Stomach (tissue), 9 donors: ENCODE results near the gene ASXL2. TPM values are rescaled to one million over a fixed set of nuclear protein-coding genes. Genes with fewer than 3 reads are reported as not detected.

Source experiments
- DNase-seq, 2 donors: peaks; one replicate each; pipeline versions ENCODE4 v3.0.0 to v3.0.0-alpha.2; 2013 to 2019
- H3K27ac ChIP-seq, 5 donors: fragments of 200-600 bp in 4 of 5; sonication (generic) in 4 of 5; one replicate each; pipeline ENCODE4 v1.5.1; 2013 to 2019; ENCODE audit warnings: mild to moderate bottlenecking in 1 of 5, moderate library complexity in 1 of 5
- H3K27me3 ChIP-seq, 3 donors: fragments of 200-600 bp; sonication (generic); one replicate each; pipeline ENCODE4 v1.5.1; 2017 to 2019; ENCODE audit warnings: mixed run types in 1 of 3
- H3K36me3 ChIP-seq, 4 donors: fragments of 200-600 bp; sonication (generic); 1 replicate in 3 of 4; 2 replicates in 1 of 4; pipeline ENCODE4 v1.5.1; 2016 to 2019
- H3K4me1 ChIP-seq, 4 donors: fragments of 200-600 bp; sonication (generic); one replicate each; pipeline ENCODE4 v1.5.1; 2016 to 2019
- H3K4me3 ChIP-seq, 4 donors: fragments of 200-600 bp; sonication (generic) in 3 of 4; one replicate each; pipeline ENCODE4 v1.5.1; 2016 to 2019; ENCODE audit warnings: mild to moderate bottlenecking in 1 of 4
- H3K9me3 ChIP-seq, 4 donors: fragments of 200-600 bp; sonication (generic); one replicate each; pipeline ENCODE4 v1.5.1; 2016 to 2019
- EP300 ChIP-seq: sonication (generic); formaldehyde crosslinking; IDR thresholded peaks from one replicate; pipeline ENCODE4 v1.6.1; 2017; ENCODE audit warnings: antibody characterized with exemption
- POLR2A ChIP-seq, 4 donors: fragments of 450-650 bp; IDR thresholded peaks; one replicate each; pipeline ENCODE4 v1.6.1; 2016; ENCODE audit warnings: antibody characterized with exemption in 4 of 4, control low read depth in 2 of 4, mild to moderate bottlenecking in 1 of 4, moderate library complexity in 1 of 4
- POLR2AphosphoS5 ChIP-seq, 3 donors: sonication (generic); formaldehyde crosslinking; IDR thresholded peaks; one replicate each; pipeline ENCODE4 v1.6.1; 2016; ENCODE audit warnings: antibody characterized with exemption in 3 of 3
- WGBS, 5 donors: extraction: QIAGEN DNeasy Blood & Tissue Kit in 3 of 5; methylation state at CpG; one replicate each; pipeline versions ENCODE4 v1.1.5 to v1.1.7; 2013 to 2018; 5-methylcytosine and 5-hydroxymethylcytosine counted together
- intact Hi-C: fragments of 100-400 bp; cut with DNase I; formaldehyde crosslinking; loops from one replicate; pipeline ENCODE4 v1.15.1; 2023; ENCODE audit warnings: low total_unique reads
- polyA plus RNA-seq, 3 donors: library from polyadenylated mRNA; stranded (reverse); fragments of 200-250 nt; gene quantifications; one replicate each; pipeline ENCODE4 v1.2.3, GENCODE V29; 2013
- total RNA-seq, 5 donors: library from RNA; depleted of rRNA; stranded (reverse); fragments of >200 nt; gene quantifications; one replicate each; pipeline versions ENCODE4 v1.1.0 to v1.2.3, GENCODE V29; 2014 to 2016
- TF ChIP-seq, protein P1 (sequence below), 7 experiments: fragments of 450-650 bp in 4 of 7; fragments of 200-600 bp in 3 of 7; sonication (generic) in 3 of 7; IDR thresholded peaks; one replicate each; pipeline ENCODE4 v1.5.1; 2016 to 2019; ENCODE audit warnings: antibody characterized with exemption in 7 of 7, control low read depth in 2 of 7, mild to moderate bottlenecking in 1 of 7
- donor health status: healthy with polysubstance abuse.
- donor health status: Bipolar disorder and iron deficiency.
- donor health status: healthy.

The ASXL2 gene
- total and polyA plus RNA-seq, 8 donors = 1.6 to 26.5 (median 12.8) TPM

DNA sequence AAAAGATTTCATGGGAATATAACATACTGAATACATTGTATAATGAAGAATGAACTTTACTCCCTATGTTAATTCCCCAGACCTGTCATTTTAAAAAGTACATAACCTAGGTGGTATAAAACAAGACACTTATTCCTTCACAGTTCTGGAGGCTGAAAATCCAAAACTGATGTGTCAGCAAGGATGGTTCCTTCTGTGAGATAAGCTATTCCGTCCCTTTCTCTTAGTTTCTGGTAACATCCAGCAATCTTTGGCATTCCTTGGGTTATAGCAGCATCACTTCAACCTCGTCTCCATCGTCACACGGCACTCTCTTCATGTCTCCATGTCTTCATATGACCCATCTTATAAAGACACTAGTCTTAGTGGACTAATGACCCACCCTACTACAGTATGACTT lies 93.9 kb downstream of the ASXL2 start:
- no peak for DNase-seq
- no peak overlapping the region for H3K4me3 ChIP-seq
- no peaks in the 10 kb centered on the region for H3K27me3 ChIP-seq
- intact Hi-C loops = no loop called here
- no peaks in the 10 kb centered on the region for H3K4me1 ChIP-seq
- WGBS, 5 donors = 97 to 98% (median 97%) methylated on average over 4 of the region's 4 CpGs
- TF ChIP-seq POLR2A (IDR thresholded peaks at IDR 0.05) = no peak
- TF ChIP-seq EP300 = no peak
- TF ChIP-seq, protein P1, sequence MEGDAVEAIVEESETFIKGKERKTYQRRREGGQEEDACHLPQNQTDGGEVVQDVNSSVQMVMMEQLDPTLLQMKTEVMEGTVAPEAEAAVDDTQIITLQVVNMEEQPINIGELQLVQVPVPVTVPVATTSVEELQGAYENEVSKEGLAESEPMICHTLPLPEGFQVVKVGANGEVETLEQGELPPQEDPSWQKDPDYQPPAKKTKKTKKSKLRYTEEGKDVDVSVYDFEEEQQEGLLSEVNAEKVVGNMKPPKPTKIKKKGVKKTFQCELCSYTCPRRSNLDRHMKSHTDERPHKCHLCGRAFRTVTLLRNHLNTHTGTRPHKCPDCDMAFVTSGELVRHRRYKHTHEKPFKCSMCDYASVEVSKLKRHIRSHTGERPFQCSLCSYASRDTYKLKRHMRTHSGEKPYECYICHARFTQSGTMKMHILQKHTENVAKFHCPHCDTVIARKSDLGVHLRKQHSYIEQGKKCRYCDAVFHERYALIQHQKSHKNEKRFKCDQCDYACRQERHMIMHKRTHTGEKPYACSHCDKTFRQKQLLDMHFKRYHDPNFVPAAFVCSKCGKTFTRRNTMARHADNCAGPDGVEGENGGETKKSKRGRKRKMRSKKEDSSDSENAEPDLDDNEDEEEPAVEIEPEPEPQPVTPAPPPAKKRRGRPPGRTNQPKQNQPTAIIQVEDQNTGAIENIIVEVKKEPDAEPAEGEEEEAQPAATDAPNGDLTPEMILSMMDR (IDR thresholded peaks at IDR 0.05) = no peak
- TF ChIP-seq POLR2AphosphoS5 (IDR thresholded peaks at IDR 0.05) = no peak
- H3K9me3 ChIP-seq = no peaks in the 10 kb centered on the region
- no peak overlapping the region for H3K27ac ChIP-seq
- peaks cover 3 to 45% (median 39%) of the 10 kb centered on the region in 4 donors for H3K36me3 ChIP-seq

DNA sequence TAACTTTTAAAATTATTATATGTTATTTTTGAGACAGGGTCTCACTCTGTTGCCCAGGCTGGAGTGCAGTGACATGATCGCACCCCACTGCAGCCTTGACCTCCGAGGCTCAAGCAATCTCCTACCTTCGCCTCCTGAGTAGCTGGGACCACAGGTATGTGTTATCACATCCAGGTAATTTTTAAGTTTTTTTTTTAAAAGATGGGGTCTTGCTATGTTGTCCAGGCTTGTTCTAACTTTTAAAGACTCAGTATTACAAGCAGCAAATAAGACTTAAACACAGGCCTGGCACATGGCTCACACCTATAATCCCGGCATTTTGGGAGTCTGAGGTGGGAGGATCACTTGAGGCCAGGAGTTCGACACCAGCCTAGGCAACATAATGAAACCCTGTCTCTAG lies 101.2 kb downstream of the ASXL2 start:
- DNase-seq = no peak
- H3K4me1 ChIP-seq = no peaks in the 10 kb centered on the region
- peaks cover 1 to 14% (median 4%) of the 10 kb centered on the region in 4 donors for H3K36me3 ChIP-seq
- no peak for TF ChIP-seq EP300
- TF ChIP-seq POLR2AphosphoS5 (IDR thresholded peaks at IDR 0.05) = no peak
- no peak for TF ChIP-seq POLR2A (IDR thresholded peaks at IDR 0.05)
- TF ChIP-seq, protein P1 (IDR thresholded peaks at IDR 0.05) = no peak
- H3K4me3 ChIP-seq = no peak overlapping the region
- no peaks in the 10 kb centered on the region for H3K27me3 ChIP-seq
- no peak overlapping the region for H3K27ac ChIP-seq
- 96 to 99% (median 98%) methylated on average over 5 of the region's 5 CpGs for WGBS, 5 donors
- no peaks in the 10 kb centered on the region for H3K9me3 ChIP-seq
- intact Hi-C loops = no loop called here

DNA sequence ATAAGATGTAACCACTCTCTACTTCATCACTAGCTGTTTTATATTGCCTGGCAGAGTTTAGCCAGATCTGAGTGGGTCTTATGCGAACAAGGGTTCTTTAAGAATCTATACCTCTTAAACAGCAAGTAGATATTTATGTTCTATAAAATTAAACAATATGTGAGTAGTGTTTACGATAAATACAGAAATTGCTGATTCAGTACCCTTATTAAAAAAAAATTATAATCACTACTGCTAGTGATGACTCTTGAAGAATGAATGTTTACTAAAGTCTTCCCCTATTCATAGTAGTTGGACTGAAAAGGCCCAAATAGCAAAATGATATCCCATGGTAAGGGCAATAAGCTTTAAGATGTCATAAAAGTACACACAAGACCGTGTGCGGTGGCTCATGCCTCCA lies 106.2 kb downstream of the ASXL2 start:
- H3K4me1 ChIP-seq = no peaks in the 10 kb centered on the region
- H3K9me3 ChIP-seq = no peaks in the 10 kb centered on the region
- intact Hi-C loops = no loop called here
- no peak overlapping the region for H3K27ac ChIP-seq
- no peak overlapping the region for H3K4me3 ChIP-seq
- no peak for DNase-seq
- H3K36me3 ChIP-seq = peaks cover 20 to 49% (median 46%) of the 10 kb centered on the region in 4 donors
- WGBS, 5 donors = 90 to 99% (median 98%) methylated on average over 4 of the region's 4 CpGs
- TF ChIP-seq POLR2A (IDR thresholded peaks at IDR 0.05) = no peak
- no peak for TF ChIP-seq EP300
- TF ChIP-seq, protein P1 (IDR thresholded peaks at IDR 0.05) = no peak
- TF ChIP-seq POLR2AphosphoS5 (IDR thresholded peaks at IDR 0.05) = no peak
- no peaks in the 10 kb centered on the region for H3K27me3 ChIP-seq

DNA sequence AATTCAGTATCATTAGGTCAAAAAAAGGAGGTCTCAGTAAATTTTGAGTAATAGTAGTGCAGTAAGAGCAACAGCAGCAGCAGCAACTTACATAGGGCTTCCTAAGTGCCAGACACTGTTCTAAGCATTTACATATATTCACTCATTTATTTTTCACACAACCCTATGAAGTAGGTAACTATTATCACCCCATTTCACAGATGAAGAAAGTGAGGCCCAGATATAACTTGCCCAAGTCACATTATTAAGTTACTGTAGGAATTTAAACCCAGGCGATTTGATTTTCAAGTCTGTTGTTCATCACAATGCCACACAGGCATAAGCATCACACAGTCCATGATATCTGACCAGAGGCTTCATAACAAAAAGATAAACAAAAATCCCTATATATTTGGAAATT lies 114.7 kb downstream of the ASXL2 start:
- intact Hi-C loops = no loop called here
- no peaks in the 10 kb centered on the region for H3K9me3 ChIP-seq
- no peak overlapping the region for H3K4me3 ChIP-seq
- WGBS, 5 donors = 96 to 98% (median 97%) methylated on average over 1 of the region's 1 CpG
- peaks cover 4 to 74% (median 60%) of the 10 kb centered on the region in 4 donors for H3K36me3 ChIP-seq
- peaks cover 0 to 4% (median under 1%) of the 10 kb centered on the region in 4 donors for H3K4me1 ChIP-seq
- no peaks in the 10 kb centered on the region for H3K27me3 ChIP-seq
- TF ChIP-seq POLR2A (IDR thresholded peaks at IDR 0.05) = no peak
- TF ChIP-seq, protein P1 (IDR thresholded peaks at IDR 0.05) = no peak
- TF ChIP-seq POLR2AphosphoS5 (IDR thresholded peaks at IDR 0.05) = no peak
- no peak for TF ChIP-seq EP300
- no peak overlapping the region for H3K27ac ChIP-seq
- no peak for DNase-seq
